AG04450 (cell line): ENCODE measurements around the gene VASH2. TPM values are rescaled to one million over a fixed set of nuclear protein-coding genes. Genes with fewer than 3 reads are reported as not detected.

Experiments used
- CTCF ChIA-PET: fragments of 300-600, 350-600 bp; formaldehyde crosslinking; extraction: SDS; loops from one replicate; lab custom pipeline; 2022; ENCODE audit warnings: antibody characterized with exemption, inconsistent platforms; lab: Charles Lee
- POLR2A ChIA-PET: fragments of 350-600 bp; formaldehyde crosslinking; extraction: SDS; loops from one replicate; lab custom pipeline; 2021; ENCODE audit warnings: antibody characterized with exemption, inconsistent platforms; lab: Yijun Ruan, JAX
- DNase-seq: peaks from one replicate; pipeline ENCODE4 v3.0.0-alpha.2; 2011; ENCODE audit warnings: low read depth, low spot score
- H3K27ac ChIP-seq: one replicate; pipeline ENCODE4 v1.5.1; 2012; ENCODE audit warnings: low read depth, low read length, control low read depth
- H3K27me3 ChIP-seq: one replicate; pipeline ENCODE4 v1.6.0; 2012; ENCODE audit warnings: low read length; ENCODE audit not compliant: control insufficient read depth, insufficient read depth
- H3K4me3 ChIP-seq: 2 replicates; pipeline ENCODE4 v1.5.1; 2011; ENCODE audit warnings: mild to moderate bottlenecking, low read depth, low read length, control low read depth
- H3K9me3 ChIP-seq: 2 replicates; pipeline ENCODE4 v1.5.1; 2012; ENCODE audit warnings: low read length; ENCODE audit not compliant: control insufficient read depth, insufficient read depth
- polyA plus RNA-seq: library from polyadenylated mRNA; depleted of rRNA; stranded (reverse); fragments of >200 nt; gene quantifications from 2 replicates; pipeline ENCODE4 v1.2.3, GENCODE V29; 2011; rRNA removed
- TF ChIP-seq, protein P1 (sequence below): IDR thresholded peaks from 2 replicates; pipeline ENCODE4 v1.5.1; 2011; ENCODE audit warnings: low read depth, low read length, control low read depth, inconsistent platforms

Gene VASH2
- polyA plus RNA-seq, 1 experiment, result 4.2 TPM

DNA sequence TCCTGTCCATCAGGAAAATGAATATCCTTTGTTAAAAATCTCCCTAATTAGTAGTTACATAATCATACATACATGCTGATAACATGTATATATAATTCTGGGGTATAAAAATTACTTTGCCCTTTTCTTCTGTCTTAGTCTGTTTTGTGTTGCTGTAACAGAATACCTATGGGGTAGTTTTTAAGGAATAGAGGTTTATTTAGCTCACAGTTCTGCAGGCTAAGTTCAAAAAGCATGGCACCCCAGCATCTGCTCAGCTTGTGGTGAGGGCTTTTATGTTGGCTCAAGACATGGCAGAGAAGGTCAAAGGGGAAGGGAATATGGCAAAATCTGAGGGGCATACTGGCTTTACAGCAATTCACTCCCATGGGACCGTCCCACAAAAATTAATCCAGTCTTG lies 84.4 kb downstream of the VASH2 start:
- POLR2A ChIA-PET, result no interaction called here
- TF ChIP-seq, protein P1, sequence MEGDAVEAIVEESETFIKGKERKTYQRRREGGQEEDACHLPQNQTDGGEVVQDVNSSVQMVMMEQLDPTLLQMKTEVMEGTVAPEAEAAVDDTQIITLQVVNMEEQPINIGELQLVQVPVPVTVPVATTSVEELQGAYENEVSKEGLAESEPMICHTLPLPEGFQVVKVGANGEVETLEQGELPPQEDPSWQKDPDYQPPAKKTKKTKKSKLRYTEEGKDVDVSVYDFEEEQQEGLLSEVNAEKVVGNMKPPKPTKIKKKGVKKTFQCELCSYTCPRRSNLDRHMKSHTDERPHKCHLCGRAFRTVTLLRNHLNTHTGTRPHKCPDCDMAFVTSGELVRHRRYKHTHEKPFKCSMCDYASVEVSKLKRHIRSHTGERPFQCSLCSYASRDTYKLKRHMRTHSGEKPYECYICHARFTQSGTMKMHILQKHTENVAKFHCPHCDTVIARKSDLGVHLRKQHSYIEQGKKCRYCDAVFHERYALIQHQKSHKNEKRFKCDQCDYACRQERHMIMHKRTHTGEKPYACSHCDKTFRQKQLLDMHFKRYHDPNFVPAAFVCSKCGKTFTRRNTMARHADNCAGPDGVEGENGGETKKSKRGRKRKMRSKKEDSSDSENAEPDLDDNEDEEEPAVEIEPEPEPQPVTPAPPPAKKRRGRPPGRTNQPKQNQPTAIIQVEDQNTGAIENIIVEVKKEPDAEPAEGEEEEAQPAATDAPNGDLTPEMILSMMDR, result no peak
- Histone ChIP-seq H3K27me3 (peaks cover 9% of the 10 kb centered on the region), H3K9me3 (no peaks in the 10 kb centered on the region), H3K4me3 (no peak overlapping the region), H3K27ac (no peak overlapping the region)
- no peak for DNase-seq
- CTCF ChIA-PET, result interaction anchor here (0.6 kb wide), 1 partner anchor 36 kb away, joined by 3 read pairs; no protein-coding TSS in a partner anchor

DNA sequence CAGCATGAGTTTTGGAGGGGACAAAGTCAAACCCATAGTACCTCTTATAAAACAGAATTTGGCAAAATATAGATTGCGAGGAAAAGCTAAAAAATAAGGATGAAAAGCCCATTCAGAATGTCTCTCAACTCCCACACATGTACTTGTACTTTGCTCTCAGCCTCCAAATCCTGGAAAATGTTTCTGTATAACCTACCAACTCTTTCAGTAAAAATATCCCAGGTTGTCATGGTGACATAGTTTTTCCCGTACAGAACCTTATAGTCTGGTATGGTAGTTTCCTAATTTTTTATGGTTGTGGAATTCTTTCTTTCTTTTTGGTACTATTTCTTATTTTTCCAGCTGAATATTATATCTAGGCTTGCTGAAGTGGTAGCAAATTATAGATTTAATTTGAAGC lies 85.2 kb downstream of the VASH2 start:
- Histone ChIP-seq H3K27ac (no peak overlapping the region), H3K9me3 (no peaks in the 10 kb centered on the region), H3K4me3 (no peak overlapping the region), H3K27me3 (peaks cover 7% of the 10 kb centered on the region)
- DNase-seq, result no peak
- POLR2A ChIA-PET, result no interaction called here
- TF ChIP-seq, protein P1, result no peak
- CTCF ChIA-PET, result no interaction called here

Other genes with a start within 250 kb of the VASH2 start
- gene NSL1, start 158.8 kb upstream of the VASH2 start, polyA plus RNA-seq, result 26.7 and 33.8 TPM in 2 replicates
- gene TATDN3, start 158.6 kb upstream of the VASH2 start, polyA plus RNA-seq, result 12.4 and 16.3 TPM in 2 replicates
- gene SPATA45, start 102.9 kb upstream of the VASH2 start, polyA plus RNA-seq, result not detected in 2 replicates
- gene FLVCR1, start 92.3 kb upstream of the VASH2 start, polyA plus RNA-seq, result 2.0 and 2.3 TPM in 2 replicates
- gene ANGEL2, start 65.3 kb downstream of the VASH2 start, polyA plus RNA-seq, result 25.1 and 30.6 TPM in 2 replicates
- gene RPS6KC1, start 100.7 kb downstream of the VASH2 start, polyA plus RNA-seq, result 20.0 and 25.3 TPM in 2 replicates